ENCODE data around the gene PRICKLE4.

GRCh38 chr6:41784581-41785171, 4.1 kb downstream of the PRICKLE4 start:
- TF ChIP-seq CTCF (IDR thresholded peaks at IDR 0.05) (no peak), EZH2 (IDR thresholded peaks at IDR 0.05; ENCODE audit: borderline replicate concordance, insufficient read depth, low read depth, low read length, poor library complexity, severe bottlenecking) (no peak)

Data from B cell (primary cell).